ENCODE results near the gene A2M.

DNA sequence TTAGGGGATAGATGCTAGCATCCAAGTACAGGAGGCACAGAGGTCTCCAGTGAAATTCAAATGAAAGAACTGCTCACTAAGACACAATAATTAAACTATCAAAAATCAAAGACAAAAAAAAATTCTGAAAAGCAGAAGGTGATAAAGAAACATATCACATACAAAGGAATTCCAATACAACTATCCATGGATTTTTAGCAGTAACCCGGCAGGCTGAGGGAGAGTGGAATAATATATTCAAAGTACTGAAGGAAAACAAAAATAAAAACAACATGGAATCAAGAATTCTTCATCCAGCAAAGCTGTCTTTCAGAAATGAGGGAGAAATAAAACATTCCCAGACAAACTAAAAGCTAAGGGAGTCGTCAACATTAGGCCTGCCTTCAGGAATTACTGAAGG is 31.9 kb downstream of the A2M start:
- TF ChIP-seq POLR2AphosphoS5 (IDR thresholded peaks at IDR 0.05; ENCODE audit: borderline replicate concordance, low read depth, low read length) (no peak), EZH2 (IDR thresholded peaks at IDR 0.05) (no peak)

Data from SK-N-MC (cell line).